CD14-positive monocyte (primary cell): Measurements from ENCODE around the gene VWF. TPM values are rescaled to one million over a fixed set of nuclear protein-coding genes. Genes with fewer than 3 reads are reported as not detected.
A peak's percentile ranks its signal among the peaks of the same experiment; 100 is the strongest.

Experiments
- DNase-seq, 3 donors: peaks; one replicate each; pipeline ENCODE4 v3.0.0-alpha.2; 2011 to 2022
- H2AFZ ChIP-seq: 2 replicates; pipeline ENCODE4 v1.6.0; 2012; ENCODE audit warnings: mild to moderate bottlenecking, low read depth, low read length, inconsistent platforms; ENCODE audit not compliant: insufficient read depth, poor library complexity, severe bottlenecking
- H3K27ac ChIP-seq, 2 donors: 1 replicate in 1 of 2; 2 replicates in 1 of 2; pipeline ENCODE4 v1.5.1; 2012 to 2013; ENCODE audit warnings: low read length in 2 of 2, control low read depth in 1 of 2, inconsistent platforms in 1 of 2, low read depth in 1 of 2, mild to moderate bottlenecking in 1 of 2
- H3K27me3 ChIP-seq, 2 donors: one replicate each; pipeline versions ENCODE4 v1.6.0 to v1.6.1; 2011 to 2013; ENCODE audit warnings: low read length in 2 of 2; ENCODE audit not compliant: control insufficient read depth in 2 of 2, insufficient read depth in 2 of 2
- H3K36me3 ChIP-seq, 2 donors: replicated peaks in 1 of 2; 1 replicate in 1 of 2; 2 replicates in 1 of 2; pipeline versions ENCODE4 v1.5.1 to v1.6.1; 2012 to 2013; ENCODE audit warnings: low read length in 2 of 2, control low read depth in 1 of 2, inconsistent platforms in 1 of 2, mild to moderate bottlenecking in 1 of 2; ENCODE audit not compliant: insufficient read depth in 2 of 2, control insufficient read depth in 1 of 2
- H3K4me1 ChIP-seq, 2 donors: 1 replicate in 1 of 2; 2 replicates in 1 of 2; pipeline versions ENCODE4 v1.5.1 to v1.6.1; 2012 to 2013; ENCODE audit warnings: low read length in 2 of 2, control low read depth in 1 of 2, inconsistent platforms in 1 of 2, mild to moderate bottlenecking in 1 of 2, moderate library complexity in 1 of 2; ENCODE audit not compliant: insufficient read depth in 2 of 2, control insufficient read depth in 1 of 2
- H3K4me2 ChIP-seq: replicated peaks from 2 replicates; pipeline ENCODE3; 2012; ENCODE audit warnings: low read length, moderate library complexity, mild to moderate bottlenecking; ENCODE audit not compliant: poor library complexity, severe bottlenecking; ENCODE audit errors: extremely low read depth
- H3K4me3 ChIP-seq, 3 experiments: fragments of 200-600 bp in 1 of 3; sonication (generic) in 1 of 3; replicated peaks in 1 of 3; 1 replicate in 2 of 3; 2 replicates in 1 of 3; pipeline ENCODE4 v1.5.1; 2011 to 2013; ENCODE audit warnings: low read length in 3 of 3, mild to moderate bottlenecking in 3 of 3, control low read depth in 2 of 3, low read depth in 2 of 3, inconsistent platforms in 1 of 3, moderate library complexity in 1 of 3
- H3K79me2 ChIP-seq: 2 replicates; pipeline ENCODE4 v1.6.0; 2012; ENCODE audit warnings: mild to moderate bottlenecking, control low read depth, inconsistent platforms, low read length, moderate library complexity; ENCODE audit not compliant: insufficient read depth
- H3K9ac ChIP-seq: 2 replicates; pipeline ENCODE4 v1.6.0; 2017; ENCODE audit warnings: low read length, mild to moderate bottlenecking; ENCODE audit not compliant: insufficient read depth, poor library complexity, severe bottlenecking
- H3K9me3 ChIP-seq, 2 donors: replicated peaks in 1 of 2; 1 replicate in 1 of 2; 2 replicates in 1 of 2; pipeline versions ENCODE4 v1.5.1 to v1.6.1; 2012 to 2013; ENCODE audit warnings: low read length in 2 of 2, control low read depth in 1 of 2; ENCODE audit not compliant: control insufficient read depth in 1 of 2, insufficient read depth in 1 of 2
- H4K20me1 ChIP-seq: 2 replicates; pipeline ENCODE4 v1.6.0; 2012; ENCODE audit warnings: mild to moderate bottlenecking, low read length, control low read depth, moderate library complexity; ENCODE audit not compliant: insufficient read depth
- H3K27ac Mint-ChIP-seq, 7 donors: one replicate each; pipeline ENCODE4 v1.8.0; 2020; ENCODE audit warnings: mild to moderate bottlenecking in 7 of 7, mixed read lengths in 7 of 7, moderate library complexity in 6 of 7, inconsistent platforms in 2 of 7
- H3K27me3 Mint-ChIP-seq, 3 donors: one replicate each; pipeline ENCODE4 v1.8.0; 2021 to 2022; ENCODE audit warnings: low read depth in 3 of 3, mild to moderate bottlenecking in 3 of 3, mixed read lengths in 3 of 3, moderate library complexity in 3 of 3, inconsistent platforms in 1 of 3
- H3K36me3 Mint-ChIP-seq, 2 donors: one replicate each; pipeline ENCODE4 v1.8.0; 2020; ENCODE audit warnings: mixed read lengths in 2 of 2, inconsistent platforms in 1 of 2, mild to moderate bottlenecking in 1 of 2
- H3K4me1 Mint-ChIP-seq: one replicate; pipeline ENCODE4 v1.8.0; 2020; ENCODE audit warnings: mild to moderate bottlenecking, mixed read lengths
- H3K4me3 Mint-ChIP-seq, 2 donors: one replicate each; pipeline ENCODE4 v1.8.0; 2020; ENCODE audit warnings: mild to moderate bottlenecking in 2 of 2, mixed read lengths in 2 of 2, moderate library complexity in 1 of 2
- H3K9me3 Mint-ChIP-seq, 7 donors: one replicate each; pipeline ENCODE4 v1.8.0; 2020 to 2022; ENCODE audit warnings: mixed read lengths in 7 of 7, mild to moderate bottlenecking in 6 of 7, moderate library complexity in 6 of 7, inconsistent platforms in 2 of 7
- WGBS: methylation state at CpG from one replicate; pipeline ENCODE4 v1.1.5; 2013; ENCODE audit warnings: missing lambda C conversion rate; ENCODE audit not compliant: insufficient coverage; 5-methylcytosine and 5-hydroxymethylcytosine counted together
- intact Hi-C, 2 donors: fragments of 100-400 bp; cut with micrococcal nuclease; formaldehyde crosslinking; loops; one replicate each; pipeline versions ENCODE4 v1.15.0 to v1.15.1; 2023
- polyA plus RNA-seq, 3 donors: library from polyadenylated mRNA; depleted of rRNA in 1 of 3; unstranded in 2 of 3; stranded (reverse) in 1 of 3; fragments of 300-500 nt in 2 of 3; fragments of >200 nt in 1 of 3; fragmentation: Illumina TruSeq in 2 of 3; gene quantifications; 1 replicate in 2 of 3; 2 replicates in 1 of 3; pipeline ENCODE4 v1.2.3, GENCODE V29; 2012 to 2021
- TF ChIP-seq, protein P1 (sequence below): fragments of 200-600 bp; IDR thresholded peaks from one replicate; pipeline ENCODE4 v1.8.0; 2022; ENCODE audit warnings: antibody characterized with exemption, mild to moderate bottlenecking

The VWF gene
- polyA plus RNA-seq, 3 donors, result 0.17 to 0.49 (median 0.48) TPM

DNA sequence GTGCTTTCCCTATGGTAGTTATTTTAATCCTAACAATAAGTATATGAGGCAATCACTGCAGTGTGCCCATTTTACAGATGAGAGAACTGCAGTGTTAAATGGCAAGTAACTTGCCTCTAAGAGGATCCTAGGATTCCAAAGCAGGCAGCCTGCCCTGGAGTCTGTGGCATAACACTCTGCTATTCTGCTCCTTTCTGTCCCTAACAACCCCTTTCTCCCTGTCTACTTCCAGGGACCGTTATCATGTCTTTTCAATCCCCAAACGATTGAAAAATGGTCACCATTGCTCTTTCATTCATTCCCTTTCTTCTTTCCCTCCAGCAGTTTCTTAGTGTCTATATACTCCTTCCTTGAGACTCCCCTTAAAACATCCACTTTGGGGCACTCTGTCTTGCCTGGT, 178.1 kb downstream of the VWF start:
- H3K9me3 ChIP-seq, result peaks cover 4 to 20% of the 10 kb centered on the region in 2 donors
- H3K4me3 ChIP-seq, result no peak overlapping the region
- intact Hi-C loops, result no loop called here
- DNase-seq, result no peak
- H4K20me1 ChIP-seq, result no peaks in the 10 kb centered on the region
- H3K4me1 ChIP-seq, result no peaks in the 10 kb centered on the region
- H3K36me3 ChIP-seq, result no peaks in the 10 kb centered on the region
- WGBS, result 100% methylated on average over 2 of the region's 2 CpGs
- no peak overlapping the region for H3K4me2 ChIP-seq
- H3K27me3 ChIP-seq, result peaks cover 47 to 51% of the 10 kb centered on the region in 2 donors
- TF ChIP-seq, protein P1, sequence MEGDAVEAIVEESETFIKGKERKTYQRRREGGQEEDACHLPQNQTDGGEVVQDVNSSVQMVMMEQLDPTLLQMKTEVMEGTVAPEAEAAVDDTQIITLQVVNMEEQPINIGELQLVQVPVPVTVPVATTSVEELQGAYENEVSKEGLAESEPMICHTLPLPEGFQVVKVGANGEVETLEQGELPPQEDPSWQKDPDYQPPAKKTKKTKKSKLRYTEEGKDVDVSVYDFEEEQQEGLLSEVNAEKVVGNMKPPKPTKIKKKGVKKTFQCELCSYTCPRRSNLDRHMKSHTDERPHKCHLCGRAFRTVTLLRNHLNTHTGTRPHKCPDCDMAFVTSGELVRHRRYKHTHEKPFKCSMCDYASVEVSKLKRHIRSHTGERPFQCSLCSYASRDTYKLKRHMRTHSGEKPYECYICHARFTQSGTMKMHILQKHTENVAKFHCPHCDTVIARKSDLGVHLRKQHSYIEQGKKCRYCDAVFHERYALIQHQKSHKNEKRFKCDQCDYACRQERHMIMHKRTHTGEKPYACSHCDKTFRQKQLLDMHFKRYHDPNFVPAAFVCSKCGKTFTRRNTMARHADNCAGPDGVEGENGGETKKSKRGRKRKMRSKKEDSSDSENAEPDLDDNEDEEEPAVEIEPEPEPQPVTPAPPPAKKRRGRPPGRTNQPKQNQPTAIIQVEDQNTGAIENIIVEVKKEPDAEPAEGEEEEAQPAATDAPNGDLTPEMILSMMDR, result no peak
- Mint-ChIP-seq H3K4me1 (peaks cover 8% of the 10 kb centered on the region), H3K27ac (no peak overlapping the region), H3K27me3 (peaks cover 53 to 56% (median 55%) of the 10 kb centered on the region in 3 donors), H3K9me3 (peaks cover 0 to 10% (median 2%) of the 10 kb centered on the region in 7 donors), H3K36me3 (no peaks in the 10 kb centered on the region), H3K4me3 (peak overlapping the region in 1 of 2 donors; percentile 84)
- H3K79me2 ChIP-seq, result no peaks in the 10 kb centered on the region
- no peak overlapping the region for H2AFZ ChIP-seq
- no peak overlapping the region for H3K27ac ChIP-seq
- no peak overlapping the region for H3K9ac ChIP-seq

DNA sequence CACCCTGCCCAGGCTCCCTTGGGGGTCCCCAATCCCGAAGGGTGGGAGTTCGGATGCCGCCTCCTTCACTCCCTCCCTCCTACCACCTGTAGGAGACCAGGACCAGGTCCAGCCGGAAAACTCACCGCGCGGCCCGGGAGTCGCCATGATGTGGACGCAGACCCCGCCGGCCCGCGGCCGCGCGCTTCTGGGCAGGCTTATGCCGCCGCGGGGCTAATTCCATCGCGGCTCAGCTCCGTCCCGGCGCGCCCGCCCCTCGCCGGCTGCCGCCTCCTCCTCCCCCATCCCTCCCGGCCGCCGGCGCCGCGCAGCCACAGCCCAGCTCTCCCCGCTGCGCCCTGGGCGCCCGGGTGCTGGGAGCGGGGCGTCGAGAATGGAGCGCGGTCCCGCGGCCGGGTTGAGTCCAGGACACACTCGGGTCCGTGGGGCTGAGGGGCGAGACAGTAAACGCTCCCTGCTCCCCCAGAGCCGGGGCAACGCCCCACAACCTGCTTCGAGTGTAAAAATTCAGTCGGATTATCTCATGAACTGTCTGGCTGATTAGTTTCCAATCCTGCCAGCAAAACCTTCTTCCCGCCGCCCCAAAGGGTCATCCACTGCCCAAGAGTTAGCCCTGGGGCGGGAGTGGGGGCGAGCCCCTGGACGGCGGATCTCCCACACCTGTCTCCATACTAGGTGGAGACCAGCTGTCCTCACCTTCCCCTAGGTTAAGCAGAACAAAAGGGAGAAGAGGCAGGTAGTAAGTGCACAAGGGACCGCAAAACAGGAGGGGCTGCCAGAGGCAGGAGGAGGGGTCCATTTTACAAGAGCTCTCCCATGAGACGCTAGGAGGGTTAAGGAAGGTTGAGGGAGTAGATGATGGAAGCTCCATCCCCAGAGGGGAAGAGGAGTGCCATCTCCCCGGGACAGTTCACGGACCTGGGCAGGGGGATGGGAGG, 179.1 kb downstream of the VWF start, which contains the start of gene ANO2:
Gene ANO2, minus strand, starts transcription at position 189 of the 938 bp plus-strand sequence. Its CDS starts 42 bp downstream, at position 147.
- Mint-ChIP-seq H3K9me3 (peaks cover 0 to 10% (median 2%) of the 10 kb centered on the region in 7 donors), H3K4me3 (peak within 1 kb of the TSS; percentile 48 to 84), H3K27ac (no peak within 1 kb of the TSS), H3K27me3 (peaks cover 53 to 61% (median 60%) of the 10 kb centered on the region in 3 donors), H3K4me1 (peaks cover 8% of the 10 kb centered on the region), H3K36me3 (no peaks in the 10 kb centered on the region)
- DNase-seq, result no peak
- Histone ChIP-seq H3K9ac (no peak within 1 kb of the TSS), H3K9me3 (peaks cover 4 to 20% of the 10 kb centered on the region in 2 donors), H3K79me2 (no peaks in the 10 kb centered on the region), H2AFZ (no peak within 1 kb of the TSS), H3K27me3 (peaks cover 50 to 51% of the 10 kb centered on the region in 2 donors), H3K4me2 (no peak within 1 kb of the TSS), H3K4me1 (no peaks in the 10 kb centered on the region), H3K36me3 (no peaks in the 10 kb centered on the region), H4K20me1 (no peaks in the 10 kb centered on the region), H3K27ac (no peak within 1 kb of the TSS), H3K4me3 (no peak within 1 kb of the TSS)
- 3% methylated on average over 57 of the region's 66 CpGs for WGBS
- intact Hi-C loops, result no loop called here
- TF ChIP-seq, protein P1, result no peak
